ENCODE measurements around the gene WDR38. TPM values are rescaled to one million over a fixed set of nuclear protein-coding genes. Genes with fewer than 3 reads are reported as not detected.
"Not testable (repeated sequence)": the region's sequence is repeated elsewhere in the genome, so short reads cannot be mapped to it uniquely, and the experiment has no call there.

WDR38 gene
- total RNA-seq, 5 donors from 2014 or later (not counting 1 experiment from before 2014, with no cell fraction given): not detected

GRCh38 chr9:124840300-124840833 is 12.9 kb upstream of the WDR38 start:
- H3K4me1 ChIP-seq (ENCODE audit: control insufficient read depth in 1 of 2, extremely low read depth in 1 of 2, insufficient read depth in 2 of 2, low read length in 2 of 2): no peaks in the 10 kb centered on the region
- ChIA-PET POLR2A (no interaction called here), CTCF (interaction anchor here in 1 of 2 donors (1.0 kb wide), 2 partner anchors 54 to 65 kb away, joined by 3 read pairs; no protein-coding TSS in a partner anchor)
- no peaks in the 10 kb centered on the region for H3K4me1 Mint-ChIP-seq
- H3K27ac ChIP-seq (ENCODE audit: low read length): no peak overlapping the region
- H3K36me3 Mint-ChIP-seq: no peaks in the 10 kb centered on the region
- no peaks in the 10 kb centered on the region for H3K9me3 ChIP-seq
- DNase-seq (no peak), ATAC-seq (replicated peaks in 1 of 4) (no peak)
- H3K36me3 ChIP-seq (ENCODE audit: control insufficient read depth in 2 of 2, extremely low read depth in 1 of 2, insufficient read depth in 1 of 2, low read length in 1 of 2): no peaks in the 10 kb centered on the region
- no peaks in the 10 kb centered on the region for H3K9me3 Mint-ChIP-seq
- no peak overlapping the region for H3K27ac Mint-ChIP-seq
- H3K4me3 Mint-ChIP-seq: no peak overlapping the region
- H3K27me3 Mint-ChIP-seq: peaks cover 20 to 25% of the 10 kb centered on the region in 2 donors
- H3K4me3 ChIP-seq (ENCODE audit: control insufficient read depth in 1 of 2, extremely low read depth in 1 of 2, low read length in 1 of 2): no peak overlapping the region
- WGBS (ENCODE audit: insufficient coverage): 66% methylated on average over 12 of the region's 18 CpGs
- H3K27me3 ChIP-seq (replicated peaks in 1 of 2; ENCODE audit: control insufficient read depth in 2 of 2, extremely low read depth in 1 of 2, insufficient read depth in 2 of 2, low read length in 1 of 2): peaks cover 0 to 31% of the 10 kb centered on the region in 2 experiments

DNA sequence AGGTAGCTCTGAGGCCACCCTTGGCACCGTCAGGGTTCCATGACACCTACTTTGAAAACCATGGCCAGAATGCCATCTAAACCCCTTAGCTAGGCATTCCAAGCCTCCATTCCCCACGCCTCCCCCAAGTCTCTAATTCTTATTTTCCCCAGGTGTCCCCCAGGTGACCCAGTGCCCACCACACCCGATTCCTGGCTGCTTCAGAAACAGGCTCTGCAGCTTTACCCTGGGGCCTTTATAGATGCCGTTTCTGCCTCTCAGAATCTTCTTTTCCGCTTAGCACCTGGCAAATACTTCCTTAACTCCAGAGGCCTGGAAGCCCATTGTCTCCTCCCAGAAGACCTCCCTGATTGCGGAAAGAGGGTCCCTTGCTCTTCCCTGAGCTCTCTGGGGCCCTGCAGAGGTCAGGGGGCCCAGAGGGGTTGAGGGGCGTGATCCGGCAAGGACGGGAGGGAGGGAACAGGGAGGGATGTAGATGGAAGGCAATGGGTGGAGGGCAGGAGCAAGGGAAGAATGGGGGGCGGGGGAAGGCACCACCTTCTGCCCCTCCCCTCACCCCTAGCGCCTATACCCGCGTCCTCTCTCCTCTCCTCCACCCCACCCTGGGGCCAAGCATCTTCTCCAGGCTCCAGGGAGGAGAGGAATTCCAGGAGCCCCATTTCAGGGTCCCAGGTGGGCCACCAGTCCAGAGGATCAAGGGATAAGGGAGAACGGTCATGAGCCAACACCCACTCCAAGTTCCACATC is 12.0 kb upstream of the WDR38 start:
- no peak overlapping the region for H3K4me3 ChIP-seq (ENCODE audit: control insufficient read depth in 1 of 2, extremely low read depth in 1 of 2, low read length in 1 of 2)
- H3K4me1 Mint-ChIP-seq: no peaks in the 10 kb centered on the region
- ChIA-PET POLR2A (no interaction called here), CTCF (interaction anchor here in 1 of 2 donors (0.6 kb wide), 1 partner anchor 9 kb away, joined by 3 read pairs; no protein-coding TSS in a partner anchor)
- no peak overlapping the region for H3K27ac ChIP-seq (ENCODE audit: low read length)
- H3K36me3 Mint-ChIP-seq: no peaks in the 10 kb centered on the region
- no peaks in the 10 kb centered on the region for H3K36me3 ChIP-seq (ENCODE audit: control insufficient read depth in 2 of 2, extremely low read depth in 1 of 2, insufficient read depth in 1 of 2, low read length in 1 of 2)
- WGBS (ENCODE audit: insufficient coverage): 73% methylated on average over 7 of the region's 14 CpGs
- no peaks in the 10 kb centered on the region for H3K9me3 Mint-ChIP-seq
- no peaks in the 10 kb centered on the region for H3K4me1 ChIP-seq (ENCODE audit: control insufficient read depth in 1 of 2, extremely low read depth in 1 of 2, insufficient read depth in 2 of 2, low read length in 2 of 2)
- peaks cover 0 to 30% of the 10 kb centered on the region in 2 experiments for H3K27me3 ChIP-seq (replicated peaks in 1 of 2; ENCODE audit: control insufficient read depth in 2 of 2, extremely low read depth in 1 of 2, insufficient read depth in 2 of 2, low read length in 1 of 2)
- no peaks in the 10 kb centered on the region for H3K9me3 ChIP-seq
- no peak overlapping the region for H3K4me3 Mint-ChIP-seq
- peaks cover 16 to 20% of the 10 kb centered on the region in 2 donors for H3K27me3 Mint-ChIP-seq
- no peak for DNase-seq
- H3K27ac Mint-ChIP-seq: no peak overlapping the region
- no peak for ATAC-seq (replicated peaks in 1 of 4)

- 81% methylated on average over 9 of the region's 11 CpGs for WGBS (ENCODE audit: insufficient coverage)
- Mint-ChIP-seq H3K9me3 (no peaks in the 10 kb centered on the region), H3K4me3 (no peak overlapping the region), H3K36me3 (no peaks in the 10 kb centered on the region), H3K4me1 (no peaks in the 10 kb centered on the region), H3K27me3 (peaks cover 9 to 11% of the 10 kb centered on the region in 2 donors), H3K27ac (no peak overlapping the region)
- CTCF ChIA-PET: interaction anchor here in 1 of 2 donors (0.7 kb wide), 1 partner anchor 635 kb away, joined by 3 read pairs; no protein-coding TSS in a partner anchor
- Histone ChIP-seq H3K4me3 (ENCODE audit: control insufficient read depth in 1 of 2, extremely low read depth in 1 of 2, low read length in 1 of 2) (no peak overlapping the region), H3K27ac (ENCODE audit: low read length) (no peak overlapping the region), H3K9me3 (no peaks in the 10 kb centered on the region), H3K4me1 (ENCODE audit: control insufficient read depth in 1 of 2, extremely low read depth in 1 of 2, insufficient read depth in 2 of 2, low read length in 2 of 2) (no peaks in the 10 kb centered on the region), H3K36me3 (ENCODE audit: control insufficient read depth in 2 of 2, extremely low read depth in 1 of 2, insufficient read depth in 1 of 2, low read length in 1 of 2) (no peaks in the 10 kb centered on the region), H3K27me3 (replicated peaks in 1 of 2; ENCODE audit: control insufficient read depth in 2 of 2, extremely low read depth in 1 of 2, insufficient read depth in 2 of 2, low read length in 1 of 2) (peaks cover 0 to 26% of the 10 kb centered on the region in 2 experiments)
- DNase-seq: no peak
- POLR2A ChIA-PET: no interaction called here
- no peak for ATAC-seq (replicated peaks in 1 of 4)
Observed at GRCh38 chr9:124843456-124844034, 9.7 kb upstream of the WDR38 start.

DNA sequence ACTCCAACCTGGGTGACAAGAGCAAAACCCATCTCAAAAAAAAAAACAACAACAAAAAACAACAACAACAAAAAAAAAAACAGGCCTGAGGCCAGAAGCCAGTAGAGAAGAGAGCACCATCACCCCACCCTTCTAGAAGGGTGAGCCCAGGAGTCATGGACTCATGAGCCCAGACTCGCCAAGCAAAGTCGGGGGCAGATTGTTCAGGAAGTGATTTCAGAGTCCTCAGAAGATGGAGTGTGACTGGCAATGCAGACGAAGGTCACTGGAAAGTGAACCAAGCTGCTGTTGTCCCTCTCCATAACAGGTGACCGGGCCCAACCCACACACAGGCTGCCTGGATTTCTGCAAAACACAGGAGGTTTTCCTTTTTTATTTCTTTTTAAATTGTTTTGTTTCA is 9.0 kb upstream of the WDR38 start:
- no peaks in the 10 kb centered on the region for H3K4me1 Mint-ChIP-seq
- H3K36me3 Mint-ChIP-seq: no peaks in the 10 kb centered on the region
- peaks cover 8 to 9% of the 10 kb centered on the region in 2 donors for H3K27me3 Mint-ChIP-seq
- no peak for ATAC-seq (replicated peaks in 1 of 4)
- no peak for DNase-seq
- H3K4me3 Mint-ChIP-seq: no peak overlapping the region
- POLR2A ChIA-PET: no interaction called here
- Histone ChIP-seq H3K36me3 (ENCODE audit: control insufficient read depth in 2 of 2, extremely low read depth in 1 of 2, insufficient read depth in 1 of 2, low read length in 1 of 2) (no peaks in the 10 kb centered on the region), H3K4me1 (ENCODE audit: control insufficient read depth in 1 of 2, extremely low read depth in 1 of 2, insufficient read depth in 2 of 2, low read length in 2 of 2) (no peaks in the 10 kb centered on the region), H3K9me3 (no peaks in the 10 kb centered on the region), H3K4me3 (ENCODE audit: control insufficient read depth in 1 of 2, extremely low read depth in 1 of 2, low read length in 1 of 2) (no peak overlapping the region), H3K27me3 (replicated peaks in 1 of 2; ENCODE audit: control insufficient read depth in 2 of 2, extremely low read depth in 1 of 2, insufficient read depth in 2 of 2, low read length in 1 of 2) (peaks cover 0 to 29% of the 10 kb centered on the region in 2 experiments), H3K27ac (ENCODE audit: low read length) (no peak overlapping the region)
- CTCF ChIA-PET: no interaction called here
- H3K27ac Mint-ChIP-seq: no peak overlapping the region
- no peaks in the 10 kb centered on the region for H3K9me3 Mint-ChIP-seq
- 79% methylated on average over 3 of the region's 4 CpGs for WGBS (ENCODE audit: insufficient coverage)

DNA sequence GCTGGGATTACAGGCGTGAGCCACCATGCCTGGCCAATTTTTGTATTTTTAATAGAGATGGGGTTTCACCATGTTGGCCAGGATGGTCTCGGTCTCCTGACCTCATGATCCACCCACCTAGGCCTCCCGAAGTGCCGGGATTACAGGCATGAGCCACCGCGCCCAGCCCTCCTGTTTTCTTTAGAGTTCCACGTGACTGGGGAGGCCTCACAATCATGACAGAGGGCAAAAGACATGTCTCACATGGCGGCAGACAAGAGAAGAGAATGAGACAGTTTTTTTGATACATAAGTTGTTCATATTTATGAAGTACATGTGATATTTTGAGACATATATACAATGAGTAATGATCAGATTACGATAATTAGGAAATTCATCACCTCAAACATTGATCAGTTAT is 6.8 kb upstream of the WDR38 start:
- H3K4me1 Mint-ChIP-seq, H3K9me3 Mint-ChIP-seq, POLR2A ChIA-PET: not testable (repeated sequence)

GRCh38 chr9:124846969-124847368 is 6.3 kb upstream of the WDR38 start:
- no peaks in the 10 kb centered on the region for H3K9me3 ChIP-seq
- no peak overlapping the region for H3K27ac ChIP-seq (ENCODE audit: low read length)
- peaks cover 0 to 4% of the 10 kb centered on the region in 2 experiments for H3K4me1 ChIP-seq (ENCODE audit: control insufficient read depth in 1 of 2, extremely low read depth in 1 of 2, insufficient read depth in 2 of 2, low read length in 2 of 2)
- Mint-ChIP-seq H3K4me1 (peaks cover 0 to 5% (median 0%) of the 10 kb centered on the region in 3 donors), H3K27me3 (peaks cover 6 to 10% of the 10 kb centered on the region in 2 donors), H3K9me3 (no peaks in the 10 kb centered on the region), H3K27ac (no peak overlapping the region), H3K4me3 (no peak overlapping the region), H3K36me3 (no peaks in the 10 kb centered on the region)
- ChIA-PET POLR2A (interaction anchor here in 1 of 2 donors (0.7 kb wide), 1 partner anchor 116 kb away, joined by 5 read pairs; no protein-coding TSS in a partner anchor), CTCF (no interaction called here)
- WGBS (ENCODE audit: insufficient coverage): 100% methylated on average over 1 of the region's 6 CpGs
- ATAC-seq (replicated peaks in 1 of 4) (no peak), DNase-seq (no peak)
- H3K4me3 ChIP-seq (ENCODE audit: control insufficient read depth in 1 of 2, extremely low read depth in 1 of 2, low read length in 1 of 2): no peak overlapping the region
- H3K27me3 ChIP-seq (replicated peaks in 1 of 2; ENCODE audit: control insufficient read depth in 2 of 2, extremely low read depth in 1 of 2, insufficient read depth in 2 of 2, low read length in 1 of 2): peaks cover 0 to 20% of the 10 kb centered on the region in 2 experiments
- no peaks in the 10 kb centered on the region for H3K36me3 ChIP-seq (ENCODE audit: control insufficient read depth in 2 of 2, extremely low read depth in 1 of 2, insufficient read depth in 1 of 2, low read length in 1 of 2)

More for the DNA sequence above, 6.8 kb upstream of the WDR38 start:
- 90% methylated on average over 6 of the region's 9 CpGs for WGBS (ENCODE audit: insufficient coverage)
- DNase-seq; ATAC-seq (replicated peaks in 1 of 4); H3K36me3 ChIP-seq (ENCODE audit: control insufficient read depth in 2 of 2, extremely low read depth in 1 of 2, insufficient read depth in 1 of 2, low read length in 1 of 2); H3K27ac ChIP-seq (ENCODE audit: low read length); H3K36me3 Mint-ChIP-seq; H3K9me3 ChIP-seq; H3K27ac Mint-ChIP-seq; H3K4me3 ChIP-seq (ENCODE audit: control insufficient read depth in 1 of 2, extremely low read depth in 1 of 2, low read length in 1 of 2); H3K27me3 Mint-ChIP-seq; CTCF ChIA-PET; H3K4me3 Mint-ChIP-seq; H3K4me1 ChIP-seq (ENCODE audit: control insufficient read depth in 1 of 2, extremely low read depth in 1 of 2, insufficient read depth in 2 of 2, low read length in 2 of 2): not testable (repeated sequence)
- peaks cover 0 to 16% of the 10 kb centered on the region in 2 experiments for H3K27me3 ChIP-seq (replicated peaks in 1 of 2; ENCODE audit: control insufficient read depth in 2 of 2, extremely low read depth in 1 of 2, insufficient read depth in 2 of 2, low read length in 1 of 2)

Measured in T-cell (primary cell).